ENCODE data around the gene ERCC8.

Gene ERCC8

GRCh38 chr5:60959156-60959555 is 14.3 kb upstream of the ERCC8 start:
- H3K4me3 ChIP-seq (ENCODE audit: low read depth, low read length), result no peak overlapping the region
- no peak for DNase-seq (ENCODE audit: low read depth, low spot score)
- ChIA-PET POLR2A (no interaction called here), CTCF (interaction anchor here (0.9 to 4.2 kb wide), 22 partner anchors 10 to 977 kb away, joined by 3 to 30 read pairs (median 5); partner anchors contain the start of genes ERCC8 and NDUFAF2)
- no peak for TF ChIP-seq CTCF (IDR thresholded peaks at IDR 0.05; ENCODE audit: insufficient read depth, low read length, missing control alignments)

- DNase-seq (ENCODE audit: low read depth, low spot score), result no peak
- ChIA-PET CTCF (interaction anchor here (0.9 to 4.2 kb wide), 22 partner anchors 10 to 978 kb away, joined by 3 to 30 read pairs (median 5); partner anchors contain the start of genes ERCC8 and NDUFAF2), POLR2A (no interaction called here)
- H3K4me3 ChIP-seq (ENCODE audit: low read depth, low read length), result no peak overlapping the region
- no peak for TF ChIP-seq CTCF (IDR thresholded peaks at IDR 0.05; ENCODE audit: insufficient read depth, low read length, missing control alignments)
Observed at GRCh38 chr5:60958712-60959111, 13.8 kb upstream of the ERCC8 start.

GRCh38 chr5:60958088-60958487 is 13.2 kb upstream of the ERCC8 start:
- CTCF ChIA-PET, result interaction anchor here (1.2 to 4.2 kb wide), 10 partner anchors 12 to 978 kb away, joined by 3 to 30 read pairs (median 8); partner anchors contain the start of genes ERCC8 and NDUFAF2
- no peak for DNase-seq (ENCODE audit: low read depth, low spot score)
- H3K4me3 ChIP-seq (ENCODE audit: low read depth, low read length), result no peak overlapping the region
- no peak for TF ChIP-seq CTCF (IDR thresholded peaks at IDR 0.05; ENCODE audit: insufficient read depth, low read length, missing control alignments)
- POLR2A ChIA-PET, result no interaction called here

- TF ChIP-seq CTCF (IDR thresholded peaks at IDR 0.05; ENCODE audit: insufficient read depth, low read length, missing control alignments), result no peak
- ChIA-PET CTCF (no interaction called here), POLR2A (no interaction called here)
- no peak for DNase-seq (ENCODE audit: low read depth, low spot score)
- no peak overlapping the region for H3K4me3 ChIP-seq (ENCODE audit: low read depth, low read length)
Observed at GRCh38 chr5:60955239-60955638, 10.4 kb upstream of the ERCC8 start.

- H3K4me3 ChIP-seq (ENCODE audit: low read depth, low read length), result no peak overlapping the region
- ChIA-PET POLR2A (no interaction called here), CTCF (interaction anchor here (0.6 kb wide), 1 partner anchor 11 kb away, joined by 3 read pairs; no protein-coding TSS in a partner anchor)
- no peak for DNase-seq (ENCODE audit: low read depth, low spot score)
- no peak for TF ChIP-seq CTCF (IDR thresholded peaks at IDR 0.05; ENCODE audit: insufficient read depth, low read length, missing control alignments)
Observed at GRCh38 chr5:60948738-60949137, 3.9 kb upstream of the ERCC8 start.

GRCh38 chr5:60945813-60946187 is 930 bp upstream of the ERCC8 start:
- ChIA-PET POLR2A (interaction anchor here (1.8 kb wide), 1 partner anchor 15 kb away, joined by 6 read pairs; no protein-coding TSS in a partner anchor), CTCF (interaction anchor here (0.9 to 3.8 kb wide), 6 partner anchors 14 to 868 kb away, joined by 3 to 30 read pairs (median 4); no protein-coding TSS in a partner anchor)
- TF ChIP-seq CTCF (IDR thresholded peaks at IDR 0.05; ENCODE audit: insufficient read depth, low read length, missing control alignments), result no peak
- DNase-seq (ENCODE audit: low read depth, low spot score), result no peak
- H3K4me3 ChIP-seq (ENCODE audit: low read depth, low read length), result peak overlapping the region; percentile 86

Measured in AG04449 (cell line).